HepG2 (cell line): ENCODE measurements around the gene MTG1. TPM values are rescaled to one million over a fixed set of nuclear protein-coding genes. Genes with fewer than 3 reads are reported as not detected.

Experiments used
- ATAC-seq: fragments of 200-7000 bp; cut with Tn5 transposase; 3 replicates; pipeline ENCODE4 v1.9.1; 2020; ENCODE audit warnings: mild to moderate bottlenecking, moderate library complexity
- BruUV-seq: library from RNA; stranded (reverse); fragments of 400-500 nt; replicated peaks from 2 replicates; lab custom pipeline; 2021; lab: Mats Ljungman, UMichigan
- CTCF ChIA-PET: fragments of 300-600 bp; formaldehyde crosslinking; extraction: SDS; loops from one replicate; lab custom pipeline; 2021; ENCODE audit warnings: low total read pairs, inconsistent platforms, low intra/inter-chr PET ratio; lab: Yijun Ruan, JAX
- POLR2A ChIA-PET: fragments of 350-600 bp; sonication (Branson Sonifier 250); formaldehyde crosslinking; loops from one replicate; lab custom pipeline; 2020; ENCODE audit warnings: antibody characterized with exemption, inconsistent platforms; lab: Yijun Ruan, JAX
- DNase-seq: peaks from one replicate; pipeline ENCODE4 v3.0.0-alpha.2; 2015; ENCODE audit warnings: low spot score
- FAIRE-seq: peaks from 3 replicates; lab custom pipeline; 2011; peaks lifted over from hg19 to GRCh38; lab: Jason Lieb, UNC
- H2AFZ ChIP-seq: one replicate; pipeline ENCODE4 v1.6.1; 2011; ENCODE audit warnings: low read length, inconsistent platforms
- H3K27ac ChIP-seq: fragments of 300-600 bp; 3 replicates; pipeline ENCODE4 v1.8.0; 2011; ENCODE audit warnings: mixed run types, mild to moderate bottlenecking, mixed read lengths, low read length, inconsistent platforms; ENCODE audit not compliant: insufficient read depth; ENCODE audit errors: extremely low read length
- H3K27me3 ChIP-seq, 2 experiments: fragments of 200-600 bp in 1 of 2; 2 replicates in 1 of 2; 3 replicates in 1 of 2; pipeline versions ENCODE4 v1.6.0 to v1.8.0; 2011; ENCODE audit warnings: low read length in 2 of 2, mild to moderate bottlenecking in 2 of 2, moderate library complexity in 2 of 2, inconsistent platforms in 1 of 2; ENCODE audit not compliant: insufficient read depth in 2 of 2, control insufficient read depth in 1 of 2
- H3K36me3 ChIP-seq, 2 experiments: fragments of 200-600 bp in 1 of 2; replicated peaks in 1 of 2; 2 replicates in 1 of 2; 3 replicates in 1 of 2; pipeline versions ENCODE4 v1.5.1 to v1.8.0; 2011; ENCODE audit warnings: low read length in 2 of 2, inconsistent platforms in 1 of 2; ENCODE audit not compliant: insufficient read depth in 2 of 2, control insufficient read depth in 1 of 2
- H3K4me1 ChIP-seq: 2 replicates; pipeline ENCODE4 v1.5.1; 2012; ENCODE audit warnings: low read length, inconsistent platforms; ENCODE audit not compliant: insufficient read depth
- H3K4me2 ChIP-seq: 2 replicates; pipeline ENCODE4 v1.6.0; 2011; ENCODE audit warnings: low read depth, low read length, inconsistent platforms
- H3K4me3 ChIP-seq, 3 experiments: fragments of 200-600 bp in 1 of 3; sonication (generic), shearing (Covaris generic) in 1 of 3; replicated peaks in 1 of 3; 2 replicates each; pipeline ENCODE4 v1.5.1; 2011 to 2016; ENCODE audit warnings: low read length in 3 of 3, inconsistent platforms in 2 of 3, low read depth in 2 of 3, mild to moderate bottlenecking in 2 of 3, control low read depth in 1 of 3, mixed read lengths in 1 of 3; ENCODE audit not compliant: insufficient read depth in 1 of 3
- H3K79me2 ChIP-seq: one replicate; pipeline ENCODE4 v1.6.1; 2011; ENCODE audit warnings: low read length, inconsistent platforms; ENCODE audit not compliant: insufficient read depth
- H3K9ac ChIP-seq: 2 replicates; pipeline ENCODE4 v1.6.0; 2011; ENCODE audit warnings: mild to moderate bottlenecking, low read depth, low read length, inconsistent platforms; ENCODE audit not compliant: insufficient read depth
- H3K9me3 ChIP-seq: 2 replicates; pipeline ENCODE4 v1.5.1; 2012; ENCODE audit warnings: mild to moderate bottlenecking, low read length
- H4K20me1 ChIP-seq: 2 replicates; pipeline ENCODE4 v1.6.0; 2011; ENCODE audit warnings: inconsistent platforms, mild to moderate bottlenecking, low read length, moderate library complexity; ENCODE audit not compliant: insufficient read depth
- HMGXB4 ChIP-seq, 2 experiments: sonication (generic) in 1 of 2; formaldehyde crosslinking in 1 of 2; IDR thresholded peaks; 2 replicates each; pipeline versions ENCODE4 v1.4.0 to v1.6.1; 2018 to 2020; ENCODE audit warnings: missing genetic modification reagents in 2 of 2, borderline replicate concordance in 1 of 2, low read depth in 1 of 2, mild to moderate bottlenecking in 1 of 2, missing biosample characterization in 1 of 2
- HNRNPL ChIP-seq: fragments of 200-400 bp; formaldehyde crosslinking; IDR thresholded peaks from 2 replicates; pipeline ENCODE4 v1.6.1; 2017; ENCODE audit warnings: mild to moderate bottlenecking, low read depth, low read length
- NFKB2 ChIP-seq: sonication (generic); formaldehyde crosslinking; IDR thresholded peaks from 2 replicates; pipeline ENCODE4 v1.4.0; 2020; ENCODE audit warnings: missing genetic modification reagents, borderline replicate concordance
- RBFOX2 ChIP-seq: fragments of 200-400 bp; formaldehyde crosslinking; IDR thresholded peaks from 2 replicates; pipeline ENCODE4 v1.6.1; 2017; ENCODE audit warnings: low read depth, mild to moderate bottlenecking, low read length
- RBM39 ChIP-seq: fragments of 200-400 bp; formaldehyde crosslinking; IDR thresholded peaks from one replicate; pipeline ENCODE4 v1.6.1; 2018; ENCODE audit warnings: antibody characterized with exemption, mild to moderate bottlenecking, low read depth, low read length; ENCODE audit not compliant: poor library complexity, severe bottlenecking
- SALL2 ChIP-seq: sonication (generic); formaldehyde crosslinking; IDR thresholded peaks from 2 replicates; pipeline ENCODE4 v1.8.1; 2023; ENCODE audit warnings: mild to moderate bottlenecking, missing genetic modification reagents, inconsistent platforms
- TBL1XR1 ChIP-seq: fragments of 150-350 bp; IDR thresholded peaks from 2 replicates; pipeline ENCODE4 v1.6.1; 2014; ENCODE audit warnings: borderline replicate concordance, low read length; ENCODE audit not compliant: partially characterized antibody
- TFDP1 ChIP-seq: IDR thresholded peaks from 2 replicates; pipeline ENCODE4 v1.6.1; 2016; ENCODE audit warnings: missing compliant biosample characterization, missing genetic modification reagents, borderline replicate concordance
- ZNF235 ChIP-seq: sonication (generic); formaldehyde crosslinking; IDR thresholded peaks from 2 replicates; pipeline ENCODE4 v1.8.1; 2023; ENCODE audit warnings: mild to moderate bottlenecking, missing genetic modification reagents, borderline replicate concordance
- ZNF558 ChIP-seq: sonication (generic); formaldehyde crosslinking; IDR thresholded peaks from 2 replicates; pipeline ENCODE4 v1.9.0; 2022; ENCODE audit warnings: mild to moderate bottlenecking, missing genetic modification reagents, borderline replicate concordance
- ZNF570 ChIP-seq: sonication (generic); formaldehyde crosslinking; IDR thresholded peaks from 2 replicates; pipeline ENCODE4 v1.4.0; 2020; ENCODE audit warnings: mild to moderate bottlenecking, missing genetic modification reagents, borderline replicate concordance
- ZNF629 ChIP-seq: sonication (generic); formaldehyde crosslinking; conservative IDR thresholded peaks from 2 replicates; pipeline ENCODE4 v1.5.0; 2020; ENCODE audit warnings: missing genetic modification reagents
- WGBS: methylation state at CpG from one replicate; pipeline ENCODE4 v1.1.6; 2017; ENCODE audit warnings: low lambda C conversion rate; 5-methylcytosine and 5-hydroxymethylcytosine counted together
- in situ Hi-C: cut with HindIII; loops from 2 replicates; pipeline ENCODE4 v1.10.0; 2017; ENCODE audit warnings: low pct_unique_long_range_greater_than_20kb; ENCODE audit not compliant: extremely low pct_ligation_motif_present
- intact Hi-C: fragments of 100-400 bp; cut with micrococcal nuclease; formaldehyde crosslinking; loops from one replicate; pipeline ENCODE4 v1.10.0; 2022; ENCODE audit not compliant: unreplicated experiment
- polyA plus RNA-seq, 8 experiments: library from polyadenylated mRNA; depleted of rRNA in 3 of 8; stranded (reverse) in 7 of 8; unstranded in 1 of 8; fragments of >200 nt; fragmentation: Illumina TruSeq in 4 of 8; extraction: Trizol in 4 of 8; gene quantifications; 2 replicates each; pipeline versions ENCODE4 v1.2.1 to v1.2.3, GENCODE V29; 2011 to 2016; ENCODE audit warnings: low read depth in 4 of 8, missing spikeins in 1 of 8, mixed read lengths in 1 of 8; ENCODE audit not compliant: insufficient read depth in 1 of 8
- total RNA-seq, 5 experiments: library from RNA; depleted of rRNA; stranded (reverse); fragments of >200 nt; fragmentation: Illumina TruSeq; extraction: Trizol; gene quantifications; 2 replicates each; pipeline ENCODE4 v1.2.3, GENCODE V29; 2016; ENCODE audit warnings: low read depth in 1 of 5

Gene MTG1
- total and polyA plus RNA-seq, 2 of the 13 experiments (the other 11 are each of a cell fraction or from before 2014, with no cell fraction given), result 42.0 to 103 TPM

DNA sequence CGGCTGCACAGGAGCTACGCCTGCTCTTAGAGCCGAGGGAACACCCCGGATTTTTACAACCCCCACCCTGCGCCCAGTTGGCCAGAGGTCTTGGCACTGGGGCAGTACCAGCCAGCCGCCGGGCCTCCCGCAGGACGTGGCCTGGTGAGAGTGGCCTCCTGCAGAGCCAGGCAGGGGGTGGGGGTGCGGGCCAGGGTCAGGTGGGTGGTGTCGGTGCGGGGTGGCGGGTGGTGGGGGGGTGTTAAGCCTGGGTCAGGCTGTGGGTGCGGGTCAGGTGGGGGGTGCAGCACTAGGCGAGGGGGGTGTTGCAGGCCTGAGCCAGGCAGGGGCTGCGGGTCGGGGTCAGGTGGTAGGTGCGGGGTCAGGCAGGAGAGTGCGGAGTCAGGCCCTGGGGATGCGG lies 21.4 kb upstream of the MTG1 start:
- no TSS peak for BruUV-seq
- H3K9ac ChIP-seq, result peak overlapping the region; percentile 69
- H3K4me2 ChIP-seq, result peak overlapping the region; percentile 77
- no peaks in the 10 kb centered on the region for H4K20me1 ChIP-seq
- H3K9me3 ChIP-seq, result no peaks in the 10 kb centered on the region
- H3K79me2 ChIP-seq, result peaks cover 5% of the 10 kb centered on the region
- CTCF ChIA-PET, result no interaction called here
- peaks cover 16 to 32% of the 10 kb centered on the region in 2 experiments; a peak in 4 of 5 replicates for H3K36me3 ChIP-seq
- whole genome bisulfite sequencing, result 14% methylated on average over 13 of the region's 20 CpGs
- peaks cover 28% of the 10 kb centered on the region for H3K4me1 ChIP-seq
- H3K27ac ChIP-seq, result peak overlapping the region; percentile 21
- peak; percentile 25 for ATAC-seq
- POLR2A ChIA-PET, result interaction anchor here (1.2 to 4.5 kb wide), 2 partner anchors 8 to 13 kb away, joined by 3 to 55 read pairs; partner anchors contain the start of gene FUOM
- FAIRE-seq, result no peak
- DNase-seq, result no peak
- peak overlapping the region; percentile 65 to 100 (median 75); a peak in 5 of 6 replicates for H3K4me3 ChIP-seq
- in situ Hi-C loops (no loop called here), intact Hi-C loops (loop anchor here (2.0 to 10.0 kb wide), 2 partner anchors 14 to 48 kb away; partner anchors contain the start of gene FUOM)
- TF ChIP-seq NFKB2 (CRISPR knock-in tag) (no peak), RBM39 (peak; percentile 6), HNRNPL (peak; percentile 85)
- peaks cover 0 to 3% of the 10 kb centered on the region in 2 experiments; a peak in 1 of 5 replicates for H3K27me3 ChIP-seq
- H2AFZ ChIP-seq, result no peak overlapping the region

DNA sequence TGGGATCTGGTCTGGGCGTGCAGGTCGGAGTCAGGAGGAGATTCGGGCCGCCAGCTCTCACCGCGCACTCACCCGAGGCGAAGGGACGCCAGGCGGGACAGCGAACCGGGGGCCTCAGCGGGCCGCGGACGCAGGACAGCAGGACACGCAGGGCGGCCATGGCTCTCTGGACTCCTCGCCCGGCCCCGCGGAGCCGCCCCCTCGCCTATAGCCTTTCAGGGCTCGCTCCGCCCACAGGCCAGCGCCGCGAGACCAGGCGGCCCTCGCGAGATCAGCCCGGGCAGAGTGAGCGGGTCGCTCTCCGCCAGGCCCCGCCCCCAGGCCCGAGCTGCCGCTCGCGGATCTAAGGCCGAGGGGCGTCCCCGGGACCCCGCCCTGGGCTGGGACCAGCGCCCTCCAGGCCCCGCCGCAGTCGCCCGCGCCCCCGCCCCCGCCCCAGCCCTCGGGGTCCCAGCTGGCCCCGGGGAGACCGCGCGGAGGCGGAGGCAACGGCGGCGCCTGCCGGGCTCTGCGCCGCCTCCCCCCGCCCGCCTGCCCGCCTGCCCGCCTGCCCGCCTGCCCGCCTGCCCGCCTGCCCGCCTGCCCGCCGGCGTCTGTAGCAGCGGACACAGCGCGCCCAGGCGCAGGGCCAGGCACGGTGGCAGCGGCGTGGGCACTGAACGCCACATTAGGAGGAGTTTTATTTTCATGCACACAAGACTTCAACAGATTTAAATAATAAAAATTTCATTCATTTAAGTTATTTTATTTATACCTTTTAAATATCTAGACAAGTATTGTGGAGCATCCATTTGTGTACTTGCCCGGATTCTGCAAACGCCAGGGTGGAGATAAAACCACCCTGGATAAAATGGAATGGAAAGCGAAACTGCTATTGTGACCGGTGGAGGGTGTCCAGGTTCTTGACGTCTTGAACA lies 20.5 kb upstream of the MTG1 start, which contains the start of gene ECHS1:
Gene ECHS1 (minus strand): TSS at position 181 of the 917 bp plus-strand sequence. CDS start 21 bp downstream, at position 160.
- ChIA-PET POLR2A (interaction anchor here (0.7 to 4.5 kb wide), 8 partner anchors 9 to 147 kb away, joined by 3 to 55 read pairs (median 4); partner anchors contain the start of genes FUOM and PRAP1), CTCF (no interaction called here)
- intact Hi-C loops, result loop anchor here (2.0 to 10.0 kb wide), 2 partner anchors 15 to 49 kb away; partner anchors contain the start of gene FUOM
- ATAC-seq (peak; percentile 96), DNase-seq (peak; percentile 84), FAIRE-seq (no peak)
- Histone ChIP-seq H3K36me3 (peaks cover 14 to 26% of the 10 kb centered on the region in 2 experiments; a peak in 4 of 5 replicates), H4K20me1 (no peaks in the 10 kb centered on the region), H3K9me3 (no peaks in the 10 kb centered on the region), H3K4me2 (peak within 1 kb of the TSS; percentile 77), H3K9ac (peak within 1 kb of the TSS; percentile 85), H2AFZ (no peak within 1 kb of the TSS), H3K4me3 (peak within 1 kb of the TSS; percentile 65 to 100 (median 91); a peak in 5 of 6 replicates), H3K4me1 (peaks cover 37% of the 10 kb centered on the region), H3K27ac (peak within 1 kb of the TSS; percentile 66), H3K27me3 (peaks cover 0 to 3% of the 10 kb centered on the region in 2 experiments; a peak in 1 of 5 replicates), H3K79me2 (peaks cover 5% of the 10 kb centered on the region)
- in situ Hi-C loops, result no loop called here
- TSS peak; percentile 92 for BruUV-seq
- 22% methylated on average over 11 of the region's 89 CpGs for WGBS
- TF ChIP-seq RBFOX2 (peak; percentile 96), ZNF629 (CRISPR knock-in tag) (no peak), TFDP1 (CRISPR knock-in tag) (peak; percentile 51; the same call in 1 of the 2 replicates), ZNF558 (CRISPR knock-in tag) (no peak), HMGXB4 (CRISPR knock-in tag; IDR thresholded peaks at IDR 0.05; ENCODE audit: borderline replicate concordance in 1 of 2, low read depth in 1 of 2) (peak; percentile 43 to 65; a peak in 2 of 4 replicates), ZNF235 (CRISPR knock-in tag) (0 out of 2 replicates have a peak, but pooled peaks have one; percentile 38), ZNF570 (CRISPR knock-in tag) (no peak), SALL2 (CRISPR knock-in tag) (no peak), TBL1XR1 (no peak)
